T-cell (primary cell): ENCODE data around the gene PSMD8. TPM values are rescaled to one million over a fixed set of nuclear protein-coding genes. Genes with fewer than 3 reads are reported as not detected.
A peak's percentile ranks its signal among the peaks of the same experiment; 100 is the strongest.
"Not testable (repeated sequence)": the region's sequence is repeated elsewhere in the genome, so short reads cannot be mapped to it uniquely, and the experiment has no call there.

Experiments used
- ATAC-seq, 4 experiments: fragments of 200-7000 bp in 3 of 4; fragments of 150-1000 bp in 1 of 4; cut with Tn5 transposase; replicated peaks in 1 of 4; 1 replicate in 3 of 4; 2 replicates in 1 of 4; pipeline ENCODE4 v1.10.0; 2021; ENCODE audit warnings: moderate library complexity in 3 of 4, mild to moderate bottlenecking in 2 of 4, moderate number of reproducible peaks in 1 of 4
- CTCF ChIA-PET, 2 donors: fragments of 300-600 bp; sonication (Branson Sonifier 250); formaldehyde crosslinking; loops; one replicate each; lab custom pipeline; 2022; ENCODE audit warnings: antibody characterized with exemption in 2 of 2; lab: Charles Lee
- POLR2A ChIA-PET, 2 donors: fragments of 300-600 bp; sonication (Branson Sonifier 250); formaldehyde crosslinking; loops; one replicate each; lab custom pipeline; 2022; ENCODE audit warnings: antibody characterized with exemption in 2 of 2; lab: Charles Lee
- DNase-seq, 35 experiments: peaks; one replicate each; pipeline versions ENCODE4 v3.0.0 to v3.0.0-alpha.2; 2013 to 2023
- H3K27ac ChIP-seq: one replicate; pipeline ENCODE4 v1.5.1; 2013; ENCODE audit warnings: low read length
- H3K27me3 ChIP-seq, 2 experiments: replicated peaks in 1 of 2; 1 replicate in 1 of 2; 2 replicates in 1 of 2; pipeline versions ENCODE4 v1.6.1 to v1.7.0; 2013; ENCODE audit warnings: low read length in 1 of 2, mixed read lengths in 1 of 2; ENCODE audit not compliant: control insufficient read depth in 2 of 2, insufficient read depth in 2 of 2; ENCODE audit errors: extremely low read depth in 1 of 2
- H3K36me3 ChIP-seq, 2 donors: 1 replicate in 1 of 2; 2 replicates in 1 of 2; pipeline versions ENCODE4 v1.6.1 to v1.7.0; 2013; ENCODE audit warnings: low read length in 1 of 2; ENCODE audit not compliant: control insufficient read depth in 2 of 2, insufficient read depth in 1 of 2; ENCODE audit errors: extremely low read depth in 1 of 2
- H3K4me1 ChIP-seq, 2 experiments: 1 replicate in 1 of 2; 2 replicates in 1 of 2; pipeline versions ENCODE4 v1.6.1 to v1.7.0; 2013; ENCODE audit warnings: low read length in 2 of 2, mixed read lengths in 1 of 2; ENCODE audit not compliant: insufficient read depth in 2 of 2, control insufficient read depth in 1 of 2; ENCODE audit errors: extremely low read depth in 1 of 2
- H3K4me3 ChIP-seq, 2 donors: 1 replicate in 1 of 2; 2 replicates in 1 of 2; pipeline versions ENCODE4 v1.5.1 to v1.7.0; 2013; ENCODE audit warnings: mild to moderate bottlenecking in 2 of 2, low read length in 1 of 2, moderate library complexity in 1 of 2; ENCODE audit not compliant: control insufficient read depth in 1 of 2; ENCODE audit errors: extremely low read depth in 1 of 2
- H3K9me3 ChIP-seq: 2 replicates; pipeline ENCODE4 v1.7.0; 2013
- H3K27ac Mint-ChIP-seq, 2 donors: one replicate each; pipeline ENCODE4 v1.8.0; 2020 to 2021; ENCODE audit warnings: mild to moderate bottlenecking in 2 of 2, mixed read lengths in 2 of 2
- H3K27me3 Mint-ChIP-seq, 2 donors: one replicate each; pipeline ENCODE4 v1.8.0; 2021 to 2022; ENCODE audit warnings: mixed read lengths in 2 of 2
- H3K36me3 Mint-ChIP-seq: one replicate; pipeline ENCODE4 v1.8.0; 2021; ENCODE audit warnings: mixed read lengths
- H3K4me1 Mint-ChIP-seq, 3 donors: one replicate each; pipeline ENCODE4 v1.8.0; 2020 to 2022; ENCODE audit warnings: mixed read lengths in 3 of 3, mild to moderate bottlenecking in 1 of 3
- H3K4me3 Mint-ChIP-seq, 3 donors: one replicate each; pipeline ENCODE4 v1.8.0; 2020 to 2022; ENCODE audit warnings: mild to moderate bottlenecking in 3 of 3, mixed read lengths in 3 of 3, moderate library complexity in 3 of 3
- H3K9me3 Mint-ChIP-seq, 3 donors: one replicate each; pipeline ENCODE4 v1.8.0; 2020 to 2022; ENCODE audit warnings: mixed read lengths in 3 of 3
- WGBS: methylation state at CpG from one replicate; pipeline ENCODE4 v1.1.5; 2013; ENCODE audit warnings: missing lambda C conversion rate; ENCODE audit not compliant: insufficient coverage; 5-methylcytosine and 5-hydroxymethylcytosine counted together
- total RNA-seq, 35 experiments: library from RNA in 6 of 35; stranded (reverse) in 6 of 35; fragments of 120-200 nt in 1 of 35; gene quantifications; one replicate each; pipeline versions ENCODE4 v1.2.1 to v1.2.4 and lab custom pipeline; 2013 to 2026

PSMD8 gene
- total RNA-seq, 5 donors from 2014 or later (not counting 1 experiment from before 2014, with no cell fraction given), result 76.4 to 95.2 (median 85.8) TPM

GRCh38 chr19:38360351-38360750, 14.0 kb upstream of the PSMD8 start:
- 89% methylated on average over 7 of the region's 9 CpGs for WGBS
- no peak overlapping the region for H3K27ac Mint-ChIP-seq
- H3K9me3 Mint-ChIP-seq, result no peaks in the 10 kb centered on the region
- CTCF ChIA-PET, result no interaction called here
- H3K36me3 ChIP-seq, result no peaks in the 10 kb centered on the region
- peaks cover 7 to 17% (median 14%) of the 10 kb centered on the region in 3 donors for H3K4me1 Mint-ChIP-seq
- H3K27ac ChIP-seq, result no peak overlapping the region
- H3K4me3 ChIP-seq, result no peak overlapping the region
- H3K4me1 ChIP-seq, result peaks cover 6 to 23% of the 10 kb centered on the region in 2 experiments
- no peak for ATAC-seq
- peaks cover 0 to 52% of the 10 kb centered on the region in 2 experiments for H3K27me3 ChIP-seq
- POLR2A ChIA-PET, result no interaction called here
- peaks cover 7 to 13% of the 10 kb centered on the region in 2 donors for H3K27me3 Mint-ChIP-seq
- H3K9me3 ChIP-seq, result no peaks in the 10 kb centered on the region
- H3K36me3 Mint-ChIP-seq, result no peaks in the 10 kb centered on the region
- peak overlapping the region in 2 of 3 donors; percentile 80 to 82 for H3K4me3 Mint-ChIP-seq
- peak in 1 of 35 experiments; percentile 11 for DNase-seq

DNA sequence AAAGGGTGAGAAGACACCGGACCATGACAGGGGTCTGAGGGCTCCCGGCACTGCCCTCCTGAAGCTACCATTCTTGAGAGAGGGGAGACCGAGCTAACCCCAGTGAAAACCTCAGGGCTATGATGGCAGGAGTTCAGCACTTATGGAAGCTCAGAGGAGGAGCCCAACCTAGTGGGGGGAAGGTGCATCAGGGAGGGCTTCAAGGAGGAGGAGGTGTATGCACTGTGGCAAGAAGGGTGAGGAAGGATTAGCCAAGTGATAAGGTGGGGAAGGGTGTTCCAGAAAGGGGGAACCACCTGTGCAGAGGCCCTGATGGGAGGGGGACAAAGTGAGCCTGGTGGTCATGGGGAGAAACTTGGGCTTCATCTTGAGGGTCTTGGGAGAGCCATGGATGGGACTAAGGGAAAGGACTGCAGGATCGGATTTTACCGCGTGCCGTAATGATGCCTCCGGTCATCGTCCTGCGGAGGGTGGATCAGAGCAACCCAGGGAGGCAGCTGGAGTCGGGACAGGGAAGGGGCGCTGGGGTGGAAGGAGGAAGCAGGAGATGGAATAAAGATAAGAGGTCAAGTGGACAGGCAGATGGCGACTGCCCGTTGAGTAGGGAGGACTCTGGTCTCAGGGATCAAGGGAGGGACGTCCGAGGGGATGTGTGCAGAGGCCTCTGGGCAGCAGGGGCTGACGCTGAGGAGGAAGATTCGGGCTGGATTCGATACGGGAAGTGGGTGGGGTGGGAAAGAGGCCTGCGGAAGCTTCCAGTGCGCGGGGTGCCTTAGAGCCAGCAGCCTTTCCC, 13.3 kb upstream of the PSMD8 start:
- Mint-ChIP-seq H3K9me3 (no peaks in the 10 kb centered on the region), H3K4me3 (peak overlapping the region; percentile 80 to 82 (median 81)), H3K4me1 (peaks cover 7 to 17% (median 14%) of the 10 kb centered on the region in 3 donors), H3K27ac (no peak overlapping the region), H3K27me3 (peaks cover 9 to 14% of the 10 kb centered on the region in 2 donors), H3K36me3 (no peaks in the 10 kb centered on the region)
- Histone ChIP-seq H3K9me3 (no peaks in the 10 kb centered on the region), H3K27ac (no peak overlapping the region), H3K27me3 (peaks cover 0 to 58% of the 10 kb centered on the region in 2 experiments), H3K4me1 (peaks cover 6 to 23% of the 10 kb centered on the region in 2 experiments), H3K36me3 (no peaks in the 10 kb centered on the region), H3K4me3 (peak overlapping the region; percentile 52 to 63)
- CTCF ChIA-PET, result interaction anchor here (0.6 kb wide), 2 partner anchors 438 to 747 kb away, joined by 3 read pairs; no protein-coding TSS in a partner anchor
- POLR2A ChIA-PET, result no interaction called here
- no peak for DNase-seq
- WGBS, result 24% methylated on average over 23 of the region's 23 CpGs
- no peak for ATAC-seq

DNA sequence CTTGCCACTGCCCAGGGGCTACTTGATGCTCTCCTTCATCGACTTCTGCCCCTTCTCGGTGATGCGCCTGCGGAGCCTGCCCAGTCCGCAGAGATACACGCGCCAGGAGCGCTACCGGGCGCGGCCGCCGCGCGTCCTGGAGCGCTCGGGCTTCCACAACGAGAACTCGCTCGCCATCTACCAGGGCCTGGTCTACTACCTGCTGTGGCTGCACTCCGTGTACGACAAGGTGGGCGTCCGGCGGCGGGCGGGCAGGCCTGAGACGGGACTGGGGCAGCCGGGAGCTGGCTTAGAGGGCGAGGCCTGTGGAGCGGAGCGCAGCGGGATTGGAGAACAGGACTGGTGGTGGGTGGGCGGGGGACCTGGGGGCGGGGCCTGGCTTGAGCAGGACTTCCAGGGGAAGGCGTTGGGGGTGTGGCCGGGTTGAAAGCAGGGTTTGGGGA, 12.7 kb upstream of the PSMD8 start:
- Histone ChIP-seq H3K27ac (no peak overlapping the region), H3K9me3 (no peaks in the 10 kb centered on the region), H3K27me3 (peaks cover 0 to 60% of the 10 kb centered on the region in 2 experiments), H3K4me3 (peak overlapping the region; percentile 52 to 63), H3K4me1 (peaks cover 6 to 23% of the 10 kb centered on the region in 2 experiments), H3K36me3 (no peaks in the 10 kb centered on the region)
- Mint-ChIP-seq H3K27ac (no peak overlapping the region), H3K4me1 (peaks cover 7 to 17% (median 14%) of the 10 kb centered on the region in 3 donors), H3K36me3 (no peaks in the 10 kb centered on the region), H3K9me3 (no peaks in the 10 kb centered on the region), H3K4me3 (peak overlapping the region; percentile 80 to 82 (median 81)), H3K27me3 (peaks cover 12 to 19% of the 10 kb centered on the region in 2 donors)
- CTCF ChIA-PET, result interaction anchor here (0.6 kb wide), 2 partner anchors 438 to 920 kb away, joined by 3 read pairs; no protein-coding TSS in a partner anchor
- DNase-seq (peak in 28 of 35 experiments; percentile 8 to 66 (median 32)), ATAC-seq (peak; percentile 64 to 81 (median 74))
- under 1% methylated on average over 34 of the region's 37 CpGs for WGBS
- POLR2A ChIA-PET, result no interaction called here

GRCh38 chr19:38362076-38362945, 12.1 kb upstream of the PSMD8 start:
- H3K36me3 Mint-ChIP-seq, result no peaks in the 10 kb centered on the region
- ATAC-seq (peak; percentile 64 to 67 (median 65)), DNase-seq (peak in 29 of 35 experiments; percentile 15 to 63 (median 38))
- H3K27ac ChIP-seq, result no peak overlapping the region
- peaks cover 12 to 19% of the 10 kb centered on the region in 2 donors for H3K27me3 Mint-ChIP-seq
- H3K36me3 ChIP-seq, result no peaks in the 10 kb centered on the region
- WGBS, result 3% methylated on average over 60 of the region's 68 CpGs
- H3K27ac Mint-ChIP-seq, result no peak overlapping the region
- POLR2A ChIA-PET, result no interaction called here
- H3K27me3 ChIP-seq, result peaks cover 0 to 63% of the 10 kb centered on the region in 2 experiments
- no peaks in the 10 kb centered on the region for H3K9me3 Mint-ChIP-seq
- peak overlapping the region; percentile 80 to 82 (median 81) for H3K4me3 Mint-ChIP-seq
- peaks cover 6 to 23% of the 10 kb centered on the region in 2 experiments for H3K4me1 ChIP-seq
- peak overlapping the region; percentile 63 to 80 for H3K4me3 ChIP-seq
- CTCF ChIA-PET, result interaction anchor here (0.6 kb wide), 2 partner anchors 437 to 921 kb away, joined by 3 read pairs; no protein-coding TSS in a partner anchor
- H3K9me3 ChIP-seq, result no peaks in the 10 kb centered on the region
- H3K4me1 Mint-ChIP-seq, result peaks cover 7 to 17% (median 14%) of the 10 kb centered on the region in 3 donors

DNA sequence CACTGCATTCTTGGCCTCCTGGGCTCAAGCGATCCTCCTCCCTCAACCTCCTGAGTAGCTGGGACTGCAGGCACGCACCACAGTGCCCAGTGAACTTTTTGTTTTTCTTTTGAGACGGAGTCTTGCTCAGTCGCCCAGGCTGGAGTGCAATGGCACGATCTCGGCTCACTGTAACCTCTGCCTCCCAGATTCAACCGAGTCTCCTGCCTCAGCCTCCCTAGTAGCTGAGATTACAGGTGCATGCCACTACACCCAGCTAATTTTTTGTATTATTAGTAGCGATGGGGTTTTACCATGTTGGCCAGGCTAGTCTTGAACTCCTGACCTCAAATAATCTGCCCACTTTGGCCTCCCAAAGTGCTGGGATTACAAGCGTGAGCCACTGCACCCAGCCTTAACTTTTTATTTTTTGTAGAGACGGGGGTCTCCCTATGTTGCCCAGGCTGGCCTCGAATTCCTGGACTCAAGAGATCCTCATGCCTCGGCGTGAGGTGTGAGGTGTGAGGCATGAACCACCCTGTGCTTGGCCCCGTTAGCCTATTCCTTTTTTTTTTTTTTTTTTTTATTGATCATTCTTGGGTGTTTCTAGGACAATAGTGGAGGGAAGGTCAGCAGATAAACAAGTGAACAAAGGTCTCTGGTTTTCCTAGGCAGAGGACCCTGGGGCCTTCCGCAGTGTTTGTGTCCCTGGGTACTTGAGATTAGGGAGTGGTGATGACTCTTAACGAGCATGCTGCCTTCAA, 11.3 kb upstream of the PSMD8 start:
- POLR2A ChIA-PET, DNase-seq, H3K27ac ChIP-seq, H3K9me3 Mint-ChIP-seq, ATAC-seq, CTCF ChIA-PET, H3K9me3 ChIP-seq, H3K36me3 ChIP-seq, H3K27ac Mint-ChIP-seq, H3K36me3 Mint-ChIP-seq: not testable (repeated sequence)
- H3K4me3 Mint-ChIP-seq, result peak overlapping the region; percentile 39 to 80 (median 57)
- H3K4me1 Mint-ChIP-seq, result peaks cover 7 to 17% (median 14%) of the 10 kb centered on the region in 3 donors
- peak overlapping the region; percentile 63 to 80 for H3K4me3 ChIP-seq
- H3K27me3 Mint-ChIP-seq, result peaks cover 12 to 25% of the 10 kb centered on the region in 2 donors
- peaks cover 0 to 71% of the 10 kb centered on the region in 2 experiments for H3K27me3 ChIP-seq
- peaks cover 6 to 23% of the 10 kb centered on the region in 2 experiments for H3K4me1 ChIP-seq
- WGBS, result 70% methylated on average over 2 of the region's 16 CpGs
